Activated naive CD4-positive, alpha-beta T cell treated with anti-CD3 and anti-CD28 coated beads for 36 hours (primary cell): ENCODE data around the gene IKZF5. TPM values are rescaled to one million over a fixed set of nuclear protein-coding genes. Genes with fewer than 3 reads are reported as not detected.

Experiments used
- CTCF ChIA-PET: fragments of 350-600 bp; sonication (Branson Sonifier 250); formaldehyde crosslinking; loops from one replicate; lab custom pipeline; 2021; ENCODE audit warnings: antibody characterized with exemption; lab: Charles Lee
- DNase-seq: peaks from one replicate; pipeline ENCODE4 v3.0.0-alpha.2; 2020
- H3K27ac Mint-ChIP-seq: one replicate; pipeline ENCODE4 v1.8.0; 2021; ENCODE audit warnings: mild to moderate bottlenecking, mixed read lengths
- H3K27me3 Mint-ChIP-seq: one replicate; pipeline ENCODE4 v1.8.0; 2021; ENCODE audit warnings: low read depth, mixed read lengths
- H3K36me3 Mint-ChIP-seq: one replicate; pipeline ENCODE4 v1.8.0; 2021; ENCODE audit warnings: low read depth, mixed read lengths
- H3K4me1 Mint-ChIP-seq: one replicate; pipeline ENCODE4 v1.8.0; 2021; ENCODE audit warnings: low read depth, mixed read lengths
- H3K4me3 Mint-ChIP-seq: one replicate; pipeline ENCODE4 v1.8.0; 2021; ENCODE audit warnings: mild to moderate bottlenecking, moderate library complexity, mixed read lengths
- H3K9me3 Mint-ChIP-seq: one replicate; pipeline ENCODE4 v1.8.0; 2021; ENCODE audit warnings: mixed read lengths
- intact Hi-C: fragments of 100-400 bp; cut with micrococcal nuclease; formaldehyde crosslinking; loops from one replicate; pipeline ENCODE4 v1.15.1; 2023
- total RNA-seq, 2 experiments: library from RNA; stranded (reverse); gene quantifications; one replicate each; pipeline ENCODE4 v1.2.3, GENCODE V29; 2021

IKZF5 gene
- total RNA-seq, 2 experiments from 2014 or later = 15.3 to 16.2 TPM

DNA sequence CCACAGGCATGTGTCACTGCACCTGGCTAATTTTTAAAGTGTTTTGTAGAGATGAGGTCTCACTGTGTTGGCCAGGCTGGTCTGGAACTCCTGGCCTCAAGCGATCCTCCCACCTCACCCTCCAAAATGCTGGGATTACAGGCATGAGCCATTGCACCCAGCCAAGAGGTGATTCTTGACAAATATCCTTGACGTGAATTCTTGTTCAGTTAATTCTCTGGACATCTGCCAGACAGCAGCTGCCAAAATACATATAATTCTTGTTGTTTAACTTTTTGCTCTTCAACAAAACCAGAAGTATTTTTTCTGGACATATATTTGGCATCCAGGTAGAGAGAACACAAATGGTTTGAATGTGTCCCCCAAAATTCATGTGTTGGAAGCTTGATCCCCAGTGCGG, 3.4 kb upstream of the IKZF5 start:
- CTCF ChIA-PET = no interaction called here
- H3K27ac Mint-ChIP-seq = no peak overlapping the region
- no peaks in the 10 kb centered on the region for H3K9me3 Mint-ChIP-seq
- H3K4me1 Mint-ChIP-seq = peaks cover 12% of the 10 kb centered on the region
- no peak overlapping the region for H3K4me3 Mint-ChIP-seq
- no peaks in the 10 kb centered on the region for H3K27me3 Mint-ChIP-seq
- peaks cover 18% of the 10 kb centered on the region for H3K36me3 Mint-ChIP-seq
- intact Hi-C loops = no loop called here
- DNase-seq = no peak

GRCh38 chr10:123009105-123009820, 668 bp upstream of the IKZF5 start:
- intact Hi-C loops = loop anchor here (2.0 to 5.0 kb wide), 3 partner anchors 280 to 1408 kb away; partner anchors contain the start of genes ATE1 and OAT
- CTCF ChIA-PET = interaction anchor here (1.9 kb wide), 1 partner anchor 12 kb away, joined by 11 read pairs; no protein-coding TSS in a partner anchor

DNA sequence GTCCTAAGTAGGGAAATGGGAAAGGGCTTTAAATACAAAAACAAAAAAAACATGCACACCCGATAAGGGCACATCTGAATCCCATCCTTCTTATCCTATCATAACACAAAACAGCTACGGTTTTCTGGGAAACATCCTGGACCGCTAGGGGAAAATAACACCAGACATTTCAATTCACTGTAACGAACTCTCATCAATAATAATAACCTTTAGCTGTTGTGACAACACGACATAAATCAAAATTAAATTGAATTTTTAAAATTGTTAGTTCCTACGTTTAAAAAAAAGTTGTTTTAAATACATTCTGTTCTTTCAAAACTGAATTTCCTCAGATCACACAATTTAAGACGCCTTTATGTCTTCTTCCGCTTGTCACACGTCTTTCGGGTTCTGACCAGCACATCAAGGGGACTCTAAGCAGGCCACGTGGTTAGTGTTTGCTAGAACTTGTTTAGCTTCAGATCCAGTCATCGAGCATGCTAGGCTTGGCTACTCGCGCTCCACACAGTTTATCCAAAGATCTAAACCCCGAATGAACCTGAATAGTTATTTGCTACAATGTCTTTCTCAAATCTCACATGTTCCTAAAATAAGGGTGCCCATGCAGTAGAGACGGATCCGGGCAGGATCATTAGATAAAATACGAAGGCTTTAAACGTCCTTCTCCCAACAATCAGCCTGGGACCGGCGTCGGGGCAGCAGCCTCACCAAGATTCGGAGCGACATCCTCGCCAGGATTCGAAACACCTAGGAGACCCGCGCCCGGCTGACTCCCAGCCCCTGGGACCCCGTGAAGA, 839 bp downstream of the IKZF5 start:
- Mint-ChIP-seq H3K4me1 (peaks cover 36% of the 10 kb centered on the region), H3K36me3 (peaks cover 13% of the 10 kb centered on the region), H3K27ac (peak overlapping the region; percentile 98), H3K4me3 (peak overlapping the region; percentile 100), H3K9me3 (no peaks in the 10 kb centered on the region), H3K27me3 (no peaks in the 10 kb centered on the region)
- DNase-seq = peak; percentile 61
- CTCF ChIA-PET = interaction anchor here (1.0 to 1.5 kb wide), 3 partner anchors 14 to 27 kb away, joined by 4 to 9 read pairs (median 5); no protein-coding TSS in a partner anchor
- intact Hi-C loops = loop anchor here (1.0 to 5.0 kb wide), 9 partner anchors 27 to 1410 kb away; partner anchors contain the start of genes ATE1, BUB3, C10orf88 and FAM24B

More at GRCh38 chr10:123009105-123009820, 668 bp upstream of the IKZF5 start:
- peak; percentile 18 for DNase-seq
- Mint-ChIP-seq H3K27ac (peak overlapping the region; percentile 98), H3K4me3 (peak overlapping the region; percentile 100), H3K4me1 (peaks cover 31% of the 10 kb centered on the region), H3K27me3 (no peaks in the 10 kb centered on the region), H3K36me3 (peaks cover 16% of the 10 kb centered on the region), H3K9me3 (no peaks in the 10 kb centered on the region)

DNA sequence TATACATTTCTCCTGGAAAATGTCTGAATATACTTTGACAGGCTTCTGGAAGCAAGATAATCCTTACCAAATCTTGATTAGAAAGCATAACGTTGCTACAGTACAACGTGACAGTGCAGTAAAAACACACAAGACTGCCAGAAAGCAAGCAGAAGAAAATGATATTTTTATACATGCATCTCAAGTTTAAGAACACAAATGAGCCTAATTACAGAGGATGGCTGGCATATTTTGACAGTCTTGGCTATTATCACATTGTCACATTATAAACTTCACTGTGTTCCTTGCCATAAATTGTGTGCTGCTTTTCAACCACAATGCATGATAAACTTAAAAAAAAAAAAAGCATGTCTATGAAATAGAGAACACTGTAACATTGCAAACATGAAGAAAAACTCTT, 4.3 kb downstream of the IKZF5 start:
- intact Hi-C loops = no loop called here
- Mint-ChIP-seq H3K27ac (no peak overlapping the region), H3K27me3 (no peaks in the 10 kb centered on the region), H3K9me3 (no peaks in the 10 kb centered on the region), H3K4me1 (peaks cover 48% of the 10 kb centered on the region), H3K36me3 (peaks cover 11% of the 10 kb centered on the region), H3K4me3 (no peak overlapping the region)
- DNase-seq = no peak
- CTCF ChIA-PET = no interaction called here

DNA sequence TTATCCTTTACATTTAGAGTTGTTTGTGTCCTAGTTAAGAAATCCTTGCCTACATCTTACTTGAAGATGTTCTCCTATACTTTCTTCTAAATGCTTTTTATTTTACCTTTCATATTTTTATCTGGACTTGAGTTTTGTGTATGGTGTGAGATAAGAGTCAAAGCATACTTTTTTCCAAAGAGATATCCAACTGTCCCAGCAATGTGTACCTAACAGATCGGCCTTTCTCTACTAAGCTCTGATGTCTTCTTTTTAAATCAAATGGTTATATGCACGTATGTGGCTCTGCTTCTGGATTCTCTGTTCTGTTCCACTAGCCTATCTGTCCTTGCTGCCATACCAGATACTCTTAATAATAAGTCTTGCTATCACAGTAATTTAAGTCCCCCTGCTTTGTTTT, 7.2 kb downstream of the IKZF5 start:
- no peak overlapping the region for H3K4me3 Mint-ChIP-seq

DNA sequence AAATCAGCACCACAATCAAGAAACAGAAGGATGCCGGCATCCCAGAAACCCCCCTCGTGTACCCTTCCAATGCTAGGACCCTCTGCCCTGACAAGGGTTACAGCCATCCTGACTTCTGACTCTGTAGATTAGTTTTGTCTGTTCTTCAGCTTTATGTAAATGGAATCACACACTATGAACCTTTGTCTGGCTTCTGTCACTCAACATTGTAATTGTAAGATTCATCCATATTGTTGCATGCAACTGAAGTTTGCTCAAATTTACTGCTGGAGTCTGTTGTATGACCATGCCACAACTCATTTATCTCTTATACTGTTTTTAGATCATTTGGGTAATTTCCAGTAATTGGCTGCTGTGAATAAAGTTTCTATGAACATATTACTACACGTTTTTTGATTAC, 8.4 kb downstream of the IKZF5 start:
- peaks cover 20% of the 10 kb centered on the region for H3K36me3 Mint-ChIP-seq
- no peaks in the 10 kb centered on the region for H3K27me3 Mint-ChIP-seq
- H3K27ac Mint-ChIP-seq = peak overlapping the region; percentile 37
- CTCF ChIA-PET = interaction anchor here (1.3 to 1.6 kb wide), 2 partner anchors 19 to 22 kb away, joined by 4 to 7 read pairs; no protein-coding TSS in a partner anchor
- intact Hi-C loops = no loop called here
- peaks cover 29% of the 10 kb centered on the region for H3K4me1 Mint-ChIP-seq
- H3K4me3 Mint-ChIP-seq = no peak overlapping the region
- no peaks in the 10 kb centered on the region for H3K9me3 Mint-ChIP-seq
- DNase-seq = no peak

More for the DNA sequence above, 7.2 kb downstream of the IKZF5 start:
- no peak for DNase-seq
- CTCF ChIA-PET = interaction anchor here (0.6 kb wide), 1 partner anchor 183 kb away, joined by 3 read pairs; no protein-coding TSS in a partner anchor
- H3K27me3 Mint-ChIP-seq = no peaks in the 10 kb centered on the region
- intact Hi-C loops = no loop called here
- no peaks in the 10 kb centered on the region for H3K9me3 Mint-ChIP-seq
- H3K4me1 Mint-ChIP-seq = peaks cover 39% of the 10 kb centered on the region
- H3K27ac Mint-ChIP-seq = peak overlapping the region; percentile 56
- peaks cover 17% of the 10 kb centered on the region for H3K36me3 Mint-ChIP-seq

GRCh38 chr10:122999347-122999746, 9.2 kb downstream of the IKZF5 start:
- CTCF ChIA-PET = interaction anchor here (1.3 to 1.6 kb wide), 3 partner anchors 9 to 23 kb away, joined by 3 to 7 read pairs (median 4); no protein-coding TSS in a partner anchor
- peaks cover 25% of the 10 kb centered on the region for H3K4me1 Mint-ChIP-seq
- DNase-seq = no peak
- H3K36me3 Mint-ChIP-seq = peaks cover 24% of the 10 kb centered on the region
- intact Hi-C loops = no loop called here
- no peak overlapping the region for H3K4me3 Mint-ChIP-seq
- no peaks in the 10 kb centered on the region for H3K27me3 Mint-ChIP-seq
- H3K9me3 Mint-ChIP-seq = no peaks in the 10 kb centered on the region
- no peak overlapping the region for H3K27ac Mint-ChIP-seq

DNA sequence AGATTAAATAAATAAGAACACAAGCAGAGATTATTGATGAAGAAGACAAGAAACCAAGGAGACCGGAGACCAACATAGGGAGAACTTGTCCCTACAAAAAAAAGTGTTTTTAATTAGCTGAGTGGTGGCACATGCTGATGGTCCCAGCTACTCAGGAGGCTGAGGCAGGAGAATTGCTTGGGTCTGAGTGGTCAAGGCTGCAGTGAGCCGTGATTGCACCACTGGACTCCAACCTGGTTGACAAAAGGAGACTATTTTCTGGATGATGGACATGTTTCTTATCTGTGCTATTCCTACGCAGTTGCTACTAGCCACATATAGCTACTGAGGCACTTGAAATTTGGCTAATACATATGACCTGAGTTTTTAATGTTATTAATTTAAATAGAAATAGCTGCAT, 9.7 kb downstream of the IKZF5 start:
- Mint-ChIP-seq H3K36me3 (peaks cover 28% of the 10 kb centered on the region), H3K27ac (no peak overlapping the region), H3K4me3 (no peak overlapping the region), H3K27me3 (no peaks in the 10 kb centered on the region), H3K9me3 (no peaks in the 10 kb centered on the region), H3K4me1 (peaks cover 25% of the 10 kb centered on the region)
- DNase-seq = no peak
- CTCF ChIA-PET = interaction anchor here (1.3 to 1.6 kb wide), 3 partner anchors 9 to 23 kb away, joined by 3 to 7 read pairs (median 4); no protein-coding TSS in a partner anchor
- intact Hi-C loops = no loop called here

DNA sequence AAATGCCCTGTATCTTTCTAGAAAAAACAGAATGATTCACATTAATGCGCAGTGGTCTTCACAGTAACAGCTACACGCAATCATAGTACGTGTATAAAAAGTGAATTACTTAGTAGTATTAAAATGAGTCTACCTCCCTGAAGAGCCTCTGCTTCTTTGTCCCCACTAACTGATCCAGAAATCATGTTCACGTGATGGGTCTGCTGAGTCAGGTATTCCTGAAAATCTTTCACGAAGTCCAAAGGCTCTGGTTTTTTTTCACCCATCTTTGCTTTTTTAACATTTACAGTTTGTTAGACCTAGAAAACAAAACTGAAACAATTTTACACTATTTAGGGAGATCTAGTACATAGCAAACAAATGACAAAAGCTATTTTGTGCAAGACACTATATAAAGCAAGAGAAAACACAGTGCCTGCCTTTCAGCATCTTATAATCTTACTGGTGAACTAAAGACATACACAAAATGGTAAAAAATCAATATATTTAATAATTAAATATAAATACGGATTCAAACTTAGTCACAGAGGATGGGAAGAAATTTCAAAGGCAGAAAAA, 10.2 kb downstream of the IKZF5 start:
- peaks cover 21% of the 10 kb centered on the region for H3K4me1 Mint-ChIP-seq
- no peak for DNase-seq

DNA sequence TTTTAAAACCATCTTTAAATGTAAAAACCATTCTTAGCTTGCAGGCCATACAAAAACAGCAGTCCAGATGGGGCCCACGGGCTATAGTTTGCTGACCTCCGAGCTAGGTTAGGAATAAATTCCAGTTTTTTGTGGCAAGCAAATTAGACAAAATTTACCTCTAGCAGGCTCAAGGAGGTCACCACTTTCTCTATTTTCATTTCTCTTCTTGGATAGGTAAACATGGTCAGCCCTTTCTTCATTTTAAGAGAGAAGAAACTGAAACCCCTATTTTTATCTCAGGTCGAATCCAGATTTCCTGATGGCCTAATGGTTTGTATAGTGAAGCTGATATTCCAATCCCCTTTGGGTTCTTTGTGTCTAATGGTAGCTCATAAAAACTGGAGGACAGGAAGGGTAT, 10.7 kb downstream of the IKZF5 start:
- no peak overlapping the region for H3K27ac Mint-ChIP-seq
- H3K4me3 Mint-ChIP-seq = no peak overlapping the region
- no peaks in the 10 kb centered on the region for H3K9me3 Mint-ChIP-seq
- intact Hi-C loops = no loop called here
- H3K36me3 Mint-ChIP-seq = peaks cover 31% of the 10 kb centered on the region
- CTCF ChIA-PET = no interaction called here
- no peak for DNase-seq
- peaks cover 21% of the 10 kb centered on the region for H3K4me1 Mint-ChIP-seq
- no peaks in the 10 kb centered on the region for H3K27me3 Mint-ChIP-seq

More for the DNA sequence above, 10.2 kb downstream of the IKZF5 start:
- Mint-ChIP-seq H3K27ac (no peak overlapping the region), H3K9me3 (no peaks in the 10 kb centered on the region), H3K27me3 (no peaks in the 10 kb centered on the region), H3K4me3 (no peak overlapping the region), H3K36me3 (peaks cover 30% of the 10 kb centered on the region)
- CTCF ChIA-PET = interaction anchor here (1.3 to 1.6 kb wide), 2 partner anchors 8 to 17 kb away, joined by 3 to 7 read pairs; no protein-coding TSS in a partner anchor
- intact Hi-C loops = no loop called here

GRCh38 chr10:122995936-122996335, 12.7 kb downstream of the IKZF5 start:
- Mint-ChIP-seq H3K27me3 (no peaks in the 10 kb centered on the region), H3K4me1 (peaks cover 14% of the 10 kb centered on the region), H3K4me3 (no peak overlapping the region), H3K36me3 (peaks cover 26% of the 10 kb centered on the region), H3K9me3 (no peaks in the 10 kb centered on the region), H3K27ac (no peak overlapping the region)
- DNase-seq = no peak
- intact Hi-C loops = no loop called here
- CTCF ChIA-PET = no interaction called here
